ENCODE results near the gene RAPGEF6. TPM values are rescaled to one million over a fixed set of nuclear protein-coding genes. Genes with fewer than 3 reads are reported as not detected.

The RAPGEF6 gene
- total and polyA plus RNA-seq, 4 donors = 3.9 to 73.1 (median 10.8) TPM

DNA sequence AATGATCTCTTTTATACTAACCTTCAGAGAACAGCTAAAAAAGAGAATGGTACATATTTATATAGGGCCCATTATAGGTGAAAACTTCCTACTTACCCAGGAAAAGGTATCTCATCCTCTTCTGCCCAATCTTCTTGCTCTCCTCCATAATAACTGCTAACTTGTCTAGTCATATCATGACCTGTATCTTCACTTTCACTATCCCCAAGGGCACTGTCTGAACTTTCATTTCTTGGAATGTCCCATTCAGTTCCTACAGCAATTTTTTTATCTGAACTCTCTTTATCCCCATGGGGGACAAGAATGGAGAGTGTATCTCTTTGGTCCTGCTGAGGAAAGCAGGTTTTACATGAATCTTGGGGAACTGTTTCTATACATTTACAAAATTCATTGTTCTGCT lies 36.4 kb upstream of the RAPGEF6 start:
- no peak for ATAC-seq (ENCODE audit: insufficient read depth, low FRiP score)
- Histone ChIP-seq H3K36me3 (ENCODE audit: control insufficient read depth in 4 of 4, insufficient read depth in 4 of 4, low read length in 4 of 4) (peaks cover 0 to 25% (median 15%) of the 10 kb centered on the region in 4 donors), H3K9me3 (ENCODE audit: control insufficient read depth in 4 of 4, insufficient read depth in 3 of 4, low read length in 3 of 4) (no peaks in the 10 kb centered on the region), H3K4me1 (ENCODE audit: control insufficient read depth in 5 of 5, insufficient read depth in 5 of 5, low read length in 5 of 5) (peaks cover 0 to 29% (median 14%) of the 10 kb centered on the region in 5 donors), H3K9ac (ENCODE audit: insufficient read depth in 1 of 2, low read length in 2 of 2) (no peak overlapping the region), H3K27me3 (ENCODE audit: control insufficient read depth in 3 of 3, insufficient read depth in 3 of 3, low read length in 2 of 3) (no peaks in the 10 kb centered on the region), H3K4me3 (no peak overlapping the region), H3K27ac (ENCODE audit: low read depth in 1 of 2, low read length in 1 of 2) (peak overlapping the region in 1 of 2 donors; percentile 85)
- no peak for TF ChIP-seq CTCF (IDR thresholded peaks at IDR 0.05; ENCODE audit: control extremely low read depth, extremely low read depth)
- no peak for DNase-seq

DNA sequence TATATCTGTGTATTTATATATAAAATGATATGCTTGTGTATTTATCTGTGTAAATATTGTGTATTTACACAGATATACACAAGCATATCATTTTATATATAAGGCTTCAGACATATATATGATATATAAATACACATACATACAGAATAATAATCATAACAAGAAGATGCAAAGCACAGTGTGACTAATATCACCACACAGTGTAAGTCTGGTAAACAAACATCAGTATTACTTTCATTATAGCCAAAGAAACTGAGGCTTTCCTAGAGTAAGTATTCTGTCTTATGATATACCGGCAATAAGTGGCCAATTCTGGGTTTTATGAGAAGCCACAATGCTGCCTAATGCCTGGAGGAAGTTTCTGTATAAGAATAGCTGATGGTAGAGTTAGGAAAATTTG lies 29.9 kb upstream of the RAPGEF6 start:
- H3K36me3 ChIP-seq (ENCODE audit: control insufficient read depth in 4 of 4, insufficient read depth in 4 of 4, low read length in 4 of 4) = peaks cover 12 to 40% (median 22%) of the 10 kb centered on the region in 4 donors
- no peak overlapping the region for H3K9ac ChIP-seq (ENCODE audit: insufficient read depth in 1 of 2, low read length in 2 of 2)
- H3K27me3 ChIP-seq (ENCODE audit: control insufficient read depth in 3 of 3, insufficient read depth in 3 of 3, low read length in 2 of 3) = no peaks in the 10 kb centered on the region
- DNase-seq (no peak), ATAC-seq (ENCODE audit: insufficient read depth, low FRiP score) (no peak)
- no peak overlapping the region for H3K4me3 ChIP-seq
- H3K4me1 ChIP-seq (ENCODE audit: control insufficient read depth in 5 of 5, insufficient read depth in 5 of 5, low read length in 5 of 5) = no peaks in the 10 kb centered on the region
- WGBS, 2 donors = 90 to 98% methylated on average over 1 of the region's 1 CpG
- TF ChIP-seq CTCF (IDR thresholded peaks at IDR 0.05; ENCODE audit: control extremely low read depth, extremely low read depth) = no peak
- H3K9me3 ChIP-seq (ENCODE audit: control insufficient read depth in 4 of 4, insufficient read depth in 3 of 4, low read length in 3 of 4) = peaks cover 0 to 9% (median 2%) of the 10 kb centered on the region in 4 donors
- no peak overlapping the region for H3K27ac ChIP-seq (ENCODE audit: low read depth in 1 of 2, low read length in 1 of 2)

DNA sequence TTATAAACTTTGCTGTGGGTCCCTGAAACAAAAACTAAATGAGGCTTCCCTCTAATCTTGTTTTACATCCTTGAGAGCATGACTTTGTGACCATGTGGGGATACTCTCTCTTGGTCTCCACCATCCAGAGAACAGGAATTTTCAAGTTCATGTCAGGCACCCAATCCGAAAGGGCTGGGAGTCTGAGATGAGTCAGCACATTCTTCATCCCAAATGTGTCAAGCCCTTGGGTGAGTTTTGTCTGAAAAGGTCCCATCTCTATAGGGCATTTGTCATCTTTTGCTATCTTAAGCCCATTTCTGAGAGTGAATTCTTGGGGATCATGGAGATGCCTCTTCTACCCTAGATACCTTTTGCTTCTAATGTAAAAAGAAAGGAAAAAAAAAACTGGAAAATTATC lies 26.9 kb upstream of the RAPGEF6 start:
- H3K9ac ChIP-seq (ENCODE audit: insufficient read depth in 1 of 2, low read length in 2 of 2) = no peak overlapping the region
- no peak for TF ChIP-seq CTCF (IDR thresholded peaks at IDR 0.05; ENCODE audit: control extremely low read depth, extremely low read depth)
- peaks cover 19 to 47% (median 25%) of the 10 kb centered on the region in 4 donors for H3K36me3 ChIP-seq (ENCODE audit: control insufficient read depth in 4 of 4, insufficient read depth in 4 of 4, low read length in 4 of 4)
- H3K4me3 ChIP-seq = no peak overlapping the region
- ATAC-seq (ENCODE audit: insufficient read depth, low FRiP score) (no peak), DNase-seq (no peak)
- H3K9me3 ChIP-seq (ENCODE audit: control insufficient read depth in 4 of 4, insufficient read depth in 3 of 4, low read length in 3 of 4) = peaks cover 0 to 10% (median 5%) of the 10 kb centered on the region in 4 donors
- no peak overlapping the region for H3K27ac ChIP-seq (ENCODE audit: low read depth in 1 of 2, low read length in 1 of 2)
- WGBS, 2 donors = 91 to 95% methylated on average over 1 of the region's 1 CpG
- no peaks in the 10 kb centered on the region for H3K27me3 ChIP-seq (ENCODE audit: control insufficient read depth in 3 of 3, insufficient read depth in 3 of 3, low read length in 2 of 3)
- no peaks in the 10 kb centered on the region for H3K4me1 ChIP-seq (ENCODE audit: control insufficient read depth in 5 of 5, insufficient read depth in 5 of 5, low read length in 5 of 5)

GRCh38 chr5:131659841-131660240 lies 24.8 kb upstream of the RAPGEF6 start:
- DNase-seq (no peak), ATAC-seq (ENCODE audit: insufficient read depth, low FRiP score) (no peak)
- Histone ChIP-seq H3K4me1 (ENCODE audit: control insufficient read depth in 5 of 5, insufficient read depth in 5 of 5, low read length in 5 of 5) (peaks cover 0 to 8% (median 0%) of the 10 kb centered on the region in 5 donors), H3K9ac (ENCODE audit: insufficient read depth in 1 of 2, low read length in 2 of 2) (no peak overlapping the region), H3K9me3 (ENCODE audit: control insufficient read depth in 4 of 4, insufficient read depth in 3 of 4, low read length in 3 of 4) (peaks cover 0 to 10% (median 5%) of the 10 kb centered on the region in 4 donors), H3K27me3 (ENCODE audit: control insufficient read depth in 3 of 3, insufficient read depth in 3 of 3, low read length in 2 of 3) (no peaks in the 10 kb centered on the region), H3K4me3 (no peak overlapping the region), H3K27ac (ENCODE audit: low read depth in 1 of 2, low read length in 1 of 2) (no peak overlapping the region), H3K36me3 (ENCODE audit: control insufficient read depth in 4 of 4, insufficient read depth in 4 of 4, low read length in 4 of 4) (peaks cover 20 to 34% (median 26%) of the 10 kb centered on the region in 4 donors)
- no peak for TF ChIP-seq CTCF (IDR thresholded peaks at IDR 0.05; ENCODE audit: control extremely low read depth, extremely low read depth)
- WGBS, 2 donors = 97 to 99% methylated on average over 9 of the region's 9 CpGs
